ENCODE data around the gene ACSBG1.
A peak's percentile ranks its signal among the peaks of the same experiment; 100 is the strongest.
"Not testable (repeated sequence)": the region's sequence is repeated elsewhere in the genome, so short reads cannot be mapped to it uniquely, and the experiment has no call there.

The ACSBG1 gene

DNA sequence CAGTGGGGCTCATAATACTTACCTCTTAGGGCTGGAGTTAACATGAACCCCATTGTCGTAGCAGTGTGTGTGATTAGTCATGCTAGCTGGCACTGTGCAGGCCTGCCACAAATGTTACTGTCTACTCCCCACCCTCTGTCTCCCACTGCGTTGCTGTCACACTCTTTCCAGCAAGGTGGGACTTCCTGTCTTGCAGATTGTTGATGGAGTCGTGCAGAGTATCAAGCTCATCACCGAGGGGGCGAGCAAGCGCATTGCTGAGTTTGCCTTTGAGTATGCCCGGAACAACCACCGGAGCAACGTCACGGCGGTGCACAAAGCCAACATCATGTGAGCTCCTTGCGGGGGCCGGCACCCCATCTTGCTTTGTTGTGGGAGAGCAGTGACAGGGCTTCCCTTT, 72.3 kb downstream of the ACSBG1 start:
- DNase-seq, result no peak

DNA sequence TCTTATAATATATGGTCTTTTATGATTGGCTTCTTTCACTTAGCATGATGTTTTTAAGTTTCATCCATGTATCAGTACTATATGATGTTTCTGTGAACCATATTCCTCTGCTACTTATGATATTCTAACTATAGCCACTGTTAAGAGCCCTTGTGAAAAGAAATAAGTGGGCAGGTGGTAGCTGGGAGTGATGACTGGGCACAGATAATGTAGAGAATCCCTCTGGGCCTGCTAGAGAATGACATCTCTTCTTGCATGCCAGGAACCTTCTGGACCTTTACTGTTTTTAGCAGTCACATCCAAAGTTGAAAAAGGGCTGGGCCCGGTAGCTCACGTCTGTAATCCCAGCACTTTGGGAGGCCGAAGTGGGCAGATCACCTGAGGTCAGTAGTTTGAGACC, 75.0 kb downstream of the ACSBG1 start:
- no peak for DNase-seq

DNA sequence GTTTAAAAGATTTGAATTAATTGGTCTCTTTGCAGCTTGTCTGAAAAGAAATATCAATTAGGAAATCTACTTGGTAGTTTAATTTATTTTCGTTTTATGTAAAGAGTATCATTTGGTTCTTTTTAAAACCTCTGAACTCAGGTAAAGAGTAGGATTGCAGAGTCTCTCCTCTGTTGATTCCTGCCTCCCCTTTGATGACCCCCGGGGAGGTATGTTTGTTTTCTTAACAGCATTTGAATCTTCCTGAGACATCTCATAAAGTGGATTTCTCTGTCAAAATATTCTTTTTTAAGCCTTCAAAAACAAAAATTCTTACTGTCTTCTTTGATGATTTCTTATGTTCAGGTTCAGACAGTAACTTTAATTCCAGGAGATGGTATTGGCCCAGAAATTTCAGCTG, 77.2 kb downstream of the ACSBG1 start:
- no peak for DNase-seq

DNA sequence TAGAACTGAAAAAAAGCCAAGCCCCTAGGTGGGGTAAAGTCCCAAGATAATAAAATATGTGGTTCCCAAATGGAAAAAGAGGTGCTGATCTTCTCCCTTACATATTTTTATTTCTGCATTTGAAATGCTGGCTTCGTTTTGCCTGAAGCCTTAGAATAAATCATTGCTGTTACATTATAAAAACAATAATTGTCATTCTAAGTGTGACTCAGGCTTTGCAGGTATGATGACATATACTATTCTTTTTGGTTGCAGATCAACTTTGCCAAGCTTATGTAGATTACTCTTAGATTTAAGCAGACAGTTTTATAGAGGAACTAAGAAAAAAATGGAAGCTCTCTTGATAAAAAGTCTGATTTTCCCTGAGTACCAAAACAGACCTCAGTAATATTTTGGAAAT, 77.7 kb downstream of the ACSBG1 start:
- DNase-seq, result no peak

DNA sequence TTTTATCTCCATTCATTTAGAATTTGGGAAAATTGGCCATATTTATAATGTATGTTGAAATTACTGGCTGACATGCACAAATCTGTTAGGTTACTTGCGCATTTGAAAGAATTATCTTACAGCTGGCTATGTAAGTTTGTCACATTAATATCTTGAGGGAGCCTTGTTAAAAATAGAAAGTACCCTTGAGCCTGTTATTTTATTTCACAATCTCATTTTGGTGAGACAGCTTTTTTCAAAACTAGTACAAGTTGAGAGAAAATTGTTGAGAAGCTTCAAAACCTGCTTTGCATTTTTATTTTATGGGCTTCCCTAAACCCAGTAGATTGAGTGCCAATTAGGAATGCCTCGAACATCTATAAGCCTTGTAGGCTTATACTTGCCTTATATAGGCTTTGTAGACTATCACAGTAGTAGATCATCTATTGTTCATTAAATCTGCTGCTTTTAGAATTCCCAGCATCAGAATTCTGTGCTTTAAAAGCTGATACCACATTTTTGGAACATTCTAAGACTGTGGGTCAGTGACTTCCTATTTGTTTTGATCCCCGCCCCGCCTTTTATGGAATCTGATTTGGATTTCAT, 78.9 kb downstream of the ACSBG1 start:
- no peak for DNase-seq

DNA sequence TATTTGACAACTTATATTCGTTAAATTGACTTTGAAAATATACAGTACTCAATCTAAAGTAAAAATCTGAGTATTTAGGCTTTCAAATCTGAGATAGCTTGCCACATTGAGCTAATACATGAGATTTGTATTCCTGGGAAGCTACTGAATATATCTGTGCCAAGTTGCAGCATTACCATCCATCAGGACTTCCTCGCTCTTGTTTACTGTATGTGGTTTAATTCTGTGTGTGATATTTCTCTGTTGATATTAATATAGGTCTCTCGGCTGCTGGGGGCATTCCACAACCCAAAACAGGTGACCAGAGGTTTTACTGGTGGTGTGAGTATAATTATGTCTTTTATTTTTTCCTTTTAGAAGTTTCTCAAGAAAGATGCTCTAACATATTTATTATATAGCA, 79.4 kb downstream of the ACSBG1 start:
- DNase-seq, result no peak

DNA sequence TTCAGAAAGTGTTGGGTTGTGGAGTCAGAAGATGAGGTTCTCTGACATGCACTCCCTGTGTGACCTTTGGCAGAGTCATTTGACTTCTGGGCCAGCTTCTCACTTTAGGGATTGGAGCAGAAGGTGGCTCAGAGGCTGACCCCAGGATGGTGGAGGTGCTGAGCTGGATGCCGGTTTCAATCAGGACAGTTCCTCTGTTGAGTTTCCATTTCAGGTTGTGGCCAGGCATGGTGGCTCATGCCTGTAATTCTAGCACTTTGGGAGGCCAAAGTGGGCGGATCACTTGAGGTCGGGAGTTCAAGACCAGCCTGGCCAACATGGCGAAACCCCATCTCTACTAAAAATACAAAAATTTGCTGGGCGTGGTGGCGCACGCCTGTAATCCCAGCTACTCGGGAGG, 83.3 kb downstream of the ACSBG1 start:
- DNase-seq, result not testable (repeated sequence)

DNA sequence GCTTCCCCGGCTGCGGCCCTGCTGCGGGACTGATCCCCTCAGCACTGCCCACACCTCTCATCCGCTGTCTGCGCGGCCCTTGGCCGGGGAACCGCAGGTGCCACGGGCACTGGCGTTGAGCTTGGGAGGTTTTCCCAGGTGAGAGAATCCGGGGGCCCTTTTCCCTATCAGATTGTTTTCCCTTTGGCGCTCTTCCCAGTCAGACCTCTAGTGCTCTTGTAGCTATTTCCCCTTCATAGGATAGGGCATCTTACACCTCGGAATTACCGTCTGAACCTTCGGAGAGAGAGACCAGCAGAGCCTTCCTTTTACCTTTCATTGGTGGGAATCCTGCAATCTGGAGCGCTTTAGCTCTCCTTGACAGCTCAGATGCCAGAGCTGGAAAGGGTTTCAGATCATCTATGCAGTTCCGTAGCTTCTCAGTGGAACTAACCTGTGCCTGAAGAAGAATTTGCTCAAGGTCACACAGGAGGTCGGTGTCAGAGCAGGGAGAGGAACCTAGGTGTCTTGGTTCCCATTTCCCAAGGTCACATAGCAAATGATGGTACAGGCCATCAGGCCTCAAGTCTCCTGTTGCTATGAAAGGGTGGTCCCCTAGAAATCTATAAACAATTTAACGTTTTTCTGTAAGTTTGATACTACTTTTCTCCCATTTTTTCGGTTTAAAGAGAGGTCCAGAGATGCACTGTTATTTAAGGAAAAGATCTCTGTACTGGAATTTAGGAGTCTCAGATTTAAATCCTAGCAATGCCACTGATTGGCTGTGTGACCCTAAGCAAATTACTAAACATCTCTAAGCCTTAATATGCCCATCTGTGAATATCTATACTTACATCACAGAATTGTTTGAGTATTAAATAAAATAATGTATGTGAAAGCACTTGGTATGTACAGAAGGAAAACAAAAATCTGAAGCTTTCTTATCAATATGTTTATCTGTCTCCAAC, 84.3 kb downstream of the ACSBG1 start:
- peak; percentile 69 for DNase-seq

DNA sequence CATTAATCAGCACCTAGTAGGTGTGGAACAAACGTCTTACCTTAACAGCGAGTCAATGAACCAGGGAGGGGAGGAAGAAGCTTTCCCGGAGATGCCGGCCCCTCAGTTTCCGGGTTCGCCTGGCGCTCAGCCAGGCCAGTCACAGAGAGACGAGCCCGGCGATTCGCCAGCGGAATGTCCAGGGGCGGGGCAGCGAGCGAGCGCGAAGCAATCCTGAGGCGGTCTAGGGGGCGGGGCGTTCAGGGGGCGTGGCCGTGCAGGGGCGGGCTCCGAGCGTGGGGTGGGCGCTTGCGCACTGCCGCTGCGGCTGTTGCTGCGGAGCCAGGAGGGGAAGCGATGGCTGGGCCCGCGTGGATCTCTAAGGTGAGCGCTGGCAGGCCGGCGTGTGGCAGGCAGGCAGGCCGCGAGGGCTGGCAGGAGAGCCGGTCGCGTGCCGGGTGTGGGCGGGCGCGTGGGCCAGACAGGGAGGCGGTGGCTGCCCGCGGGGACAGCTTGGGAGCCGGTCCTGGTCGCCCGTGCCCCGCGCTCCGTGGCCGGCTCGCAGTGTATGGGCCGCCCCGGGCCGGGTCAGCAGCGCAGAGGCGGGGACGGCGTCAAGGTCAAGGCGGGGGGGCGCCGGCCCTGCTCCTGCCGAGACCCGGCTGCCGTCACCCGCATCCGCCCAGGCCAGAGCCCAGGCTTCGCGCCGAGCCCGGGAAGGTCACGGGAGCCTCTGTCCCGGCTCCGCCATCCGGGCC, 85.1 kb downstream of the ACSBG1 start, which contains the start of gene IDH3A:
IDH3A (plus strand) TSS at position 295 of the 737 bp plus-strand sequence; CDS start at position 337, 42 bp downstream.
- peak; percentile 96 for DNase-seq

DNA sequence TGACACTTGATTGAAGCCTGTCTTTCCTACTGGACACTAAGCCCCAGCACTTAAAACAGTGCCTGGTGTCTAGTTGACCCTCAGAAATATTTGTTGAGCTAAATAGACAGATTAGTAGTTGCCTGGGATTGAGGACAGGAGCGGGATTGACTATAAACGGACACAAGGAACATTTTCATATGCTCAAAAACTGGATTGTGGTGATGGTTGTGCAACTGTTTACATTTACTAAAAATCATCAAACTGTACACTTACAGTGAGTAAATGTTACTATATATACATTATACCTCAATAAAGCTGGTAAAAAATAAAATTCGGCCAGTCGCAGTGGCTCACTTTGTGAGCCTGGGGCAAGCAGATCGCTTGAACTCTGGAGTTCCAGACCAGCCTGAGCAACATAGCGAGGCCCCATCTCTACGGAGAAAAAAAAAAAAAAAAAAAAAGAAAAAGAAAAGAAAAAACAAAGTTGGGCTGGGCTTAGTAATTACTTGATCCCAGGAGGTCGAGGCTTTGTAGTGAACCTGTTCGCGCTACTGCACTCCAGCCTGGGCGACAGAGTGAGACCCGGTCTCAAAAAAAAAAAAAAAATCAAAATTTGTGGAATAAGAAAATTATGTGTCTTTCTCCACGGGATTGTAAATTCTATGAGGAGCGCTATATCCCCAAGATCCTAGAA, 85.8 kb downstream of the ACSBG1 start:
- DNase-seq, result no peak

DNA sequence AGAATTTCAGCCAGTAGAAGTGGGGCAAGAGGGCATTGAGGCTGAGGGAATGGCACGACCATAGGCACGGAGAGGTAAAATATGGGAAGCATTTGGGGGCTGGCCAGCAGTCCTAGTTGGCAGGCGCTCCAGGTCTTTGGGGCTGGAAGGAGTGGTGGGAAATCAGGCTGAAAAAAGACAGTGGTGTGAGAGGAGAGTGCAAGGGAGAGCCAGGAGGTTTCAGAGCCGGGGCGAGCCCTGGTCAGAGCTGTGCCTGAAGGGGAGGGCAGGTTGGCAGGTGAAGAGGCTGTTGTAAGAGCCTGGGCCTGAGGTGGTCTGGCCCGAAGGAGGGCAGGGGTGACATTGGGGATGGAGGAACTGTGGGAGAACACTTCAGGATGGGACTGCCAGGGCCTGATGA, 86.8 kb downstream of the ACSBG1 start:
- DNase-seq, result no peak

DNA sequence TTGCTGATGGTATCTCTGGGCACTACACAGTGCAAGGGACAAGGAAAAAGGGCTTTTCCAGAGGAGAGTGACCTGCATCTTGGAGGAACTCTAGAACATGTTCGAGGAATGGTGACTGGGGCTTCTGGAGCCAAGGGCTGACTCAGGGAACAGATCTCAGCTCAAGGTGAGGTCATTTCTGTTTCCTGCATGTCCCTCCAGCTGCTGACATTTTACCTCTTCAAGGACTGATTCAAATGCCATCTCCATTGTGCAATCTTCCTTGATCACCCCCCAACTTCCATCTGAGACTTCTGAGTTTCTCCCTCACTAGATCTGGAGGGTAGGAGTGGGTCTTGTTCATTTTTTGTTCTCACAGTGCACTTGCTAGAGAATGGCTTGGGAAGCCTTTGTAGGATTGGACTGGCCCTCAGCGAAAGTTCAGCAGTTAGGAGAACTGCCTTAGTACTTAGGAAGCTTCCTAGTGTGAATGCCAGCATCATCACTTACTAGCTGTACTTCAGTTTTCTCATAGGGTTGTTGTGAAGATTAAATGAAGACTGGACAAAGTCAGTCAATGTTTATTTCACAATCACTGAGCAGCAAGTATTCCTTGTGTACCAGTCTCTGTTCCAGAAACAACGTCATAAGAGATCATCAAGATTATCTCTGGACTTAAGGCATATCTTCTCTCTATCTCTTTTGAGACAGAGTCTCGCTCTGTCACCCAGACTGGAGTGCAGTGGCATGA, 87.8 kb downstream of the ACSBG1 start:
- no peak for DNase-seq

DNA sequence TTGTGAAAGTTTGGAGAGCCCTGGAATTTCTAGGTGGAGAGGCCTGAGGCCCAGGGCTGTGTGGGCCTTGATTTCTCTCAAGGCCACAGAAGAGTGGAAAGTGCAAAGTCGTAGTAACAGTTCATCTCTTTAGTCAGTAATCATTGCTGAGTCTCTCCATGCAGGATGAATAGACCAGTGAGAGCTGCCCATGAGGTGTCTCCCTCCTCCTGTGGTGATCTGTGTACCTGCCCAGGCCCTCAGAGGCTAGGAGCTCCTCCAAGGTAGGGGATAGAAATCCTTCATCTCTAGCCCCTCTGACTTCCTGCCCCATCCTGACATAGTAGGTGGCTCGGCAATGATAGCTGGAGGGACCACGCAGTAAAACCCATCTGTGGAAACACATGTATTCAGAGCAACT, 92.0 kb downstream of the ACSBG1 start:
- DNase-seq, result no peak

DNA sequence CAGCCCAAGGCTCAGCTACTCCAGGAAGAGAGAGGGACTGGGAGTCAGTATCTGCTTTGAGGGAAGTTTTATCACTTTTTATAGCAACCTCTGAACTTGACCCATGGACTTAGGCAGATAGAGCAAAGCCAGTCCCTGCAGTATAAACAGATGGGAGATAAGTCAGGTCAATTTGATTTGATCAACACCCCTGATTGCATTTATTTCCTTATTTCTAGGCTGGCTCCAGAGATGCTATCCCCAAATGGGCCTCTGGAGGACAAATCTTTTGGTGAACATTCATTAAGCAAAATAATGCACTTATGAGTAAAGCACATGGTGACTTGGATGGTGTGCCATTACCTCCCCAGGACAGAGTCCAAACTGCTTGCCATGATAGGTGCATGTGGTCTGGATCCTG, 94.1 kb downstream of the ACSBG1 start:
- DNase-seq, result no peak

DNA sequence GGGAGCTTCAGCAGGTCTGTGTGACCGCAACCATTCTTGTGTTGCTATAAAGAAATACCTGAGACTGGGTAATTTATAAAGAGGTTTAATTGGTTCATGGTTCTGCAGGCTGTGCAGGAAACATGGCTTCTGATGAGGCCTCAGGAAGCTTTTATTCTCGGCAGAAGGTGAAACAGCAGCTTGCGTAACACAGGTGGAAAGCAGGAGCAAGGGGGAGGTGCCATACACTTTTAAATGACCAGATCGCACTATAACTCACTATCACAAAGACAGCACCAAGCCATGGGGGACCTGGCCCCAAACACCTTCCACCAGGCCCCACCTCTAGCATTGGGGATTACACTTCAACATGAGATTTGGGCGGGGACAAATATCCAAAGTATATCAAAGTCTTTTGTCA, 94.8 kb downstream of the ACSBG1 start:
- DNase-seq, result no peak

DNA sequence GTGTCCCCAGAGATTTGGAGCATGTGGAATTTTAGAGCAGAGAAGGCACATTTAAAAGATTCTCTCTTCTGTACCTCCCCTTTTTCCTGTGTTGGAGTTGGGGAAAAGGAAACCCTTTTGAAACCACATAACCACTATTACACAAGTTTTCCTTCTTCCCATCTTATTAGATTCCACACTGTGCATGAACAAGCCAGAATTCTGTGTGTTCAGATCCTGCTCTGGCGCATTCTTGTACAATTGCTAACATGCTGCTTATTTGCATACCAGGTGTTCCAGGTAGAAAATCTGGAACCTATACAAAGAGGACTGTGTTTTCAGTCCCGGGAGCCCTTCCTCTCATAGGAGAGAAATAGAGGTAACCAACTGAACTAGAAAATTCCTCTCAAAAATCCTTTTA, 100.6 kb downstream of the ACSBG1 start:
- DNase-seq, result no peak

DNA sequence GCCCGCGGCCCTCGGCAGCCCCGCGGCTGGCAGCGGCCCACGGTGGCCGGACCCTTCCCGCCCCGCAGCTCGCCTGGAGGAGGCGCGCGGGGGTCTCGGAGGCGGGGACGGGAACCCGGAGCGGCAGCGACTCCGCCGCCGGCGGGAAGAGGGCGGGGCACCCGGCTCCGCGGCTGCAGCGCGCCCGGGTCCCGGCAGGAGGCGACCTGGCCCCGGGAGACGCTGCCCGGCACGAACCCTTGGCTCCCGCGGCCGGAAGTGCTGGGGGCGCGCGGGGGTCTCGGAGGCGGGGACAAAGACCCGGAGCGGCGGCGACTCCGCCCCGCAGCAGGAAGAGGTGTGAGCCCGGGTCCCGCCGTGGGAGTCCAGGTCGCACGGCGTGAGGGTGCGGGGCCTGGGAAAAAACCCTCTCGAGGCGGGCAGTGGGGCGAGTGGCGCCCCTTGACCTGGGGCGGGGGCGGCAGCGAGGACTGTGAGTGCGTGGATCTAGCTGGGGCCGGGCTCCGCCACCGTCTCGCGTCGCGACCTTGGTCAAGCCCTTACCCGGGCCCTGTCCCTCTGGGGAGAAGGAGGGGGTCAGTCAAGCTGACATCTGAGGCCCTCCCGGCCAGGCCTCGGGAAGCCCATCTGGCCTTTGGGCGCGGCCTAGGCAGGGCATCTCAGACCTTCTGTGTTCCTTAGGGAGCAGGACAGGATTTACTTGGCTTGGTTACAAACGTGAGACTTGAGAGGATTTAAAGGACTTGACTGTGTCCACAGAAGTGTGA, 102.9 kb downstream of the ACSBG1 start, which contains the start of gene CIB2:
CIB2 (minus strand) TSS at position 151 of the 767 bp plus-strand sequence. CDS start 230 bp downstream, outside the sequence.
- DNase-seq, result peak; percentile 67

DNA sequence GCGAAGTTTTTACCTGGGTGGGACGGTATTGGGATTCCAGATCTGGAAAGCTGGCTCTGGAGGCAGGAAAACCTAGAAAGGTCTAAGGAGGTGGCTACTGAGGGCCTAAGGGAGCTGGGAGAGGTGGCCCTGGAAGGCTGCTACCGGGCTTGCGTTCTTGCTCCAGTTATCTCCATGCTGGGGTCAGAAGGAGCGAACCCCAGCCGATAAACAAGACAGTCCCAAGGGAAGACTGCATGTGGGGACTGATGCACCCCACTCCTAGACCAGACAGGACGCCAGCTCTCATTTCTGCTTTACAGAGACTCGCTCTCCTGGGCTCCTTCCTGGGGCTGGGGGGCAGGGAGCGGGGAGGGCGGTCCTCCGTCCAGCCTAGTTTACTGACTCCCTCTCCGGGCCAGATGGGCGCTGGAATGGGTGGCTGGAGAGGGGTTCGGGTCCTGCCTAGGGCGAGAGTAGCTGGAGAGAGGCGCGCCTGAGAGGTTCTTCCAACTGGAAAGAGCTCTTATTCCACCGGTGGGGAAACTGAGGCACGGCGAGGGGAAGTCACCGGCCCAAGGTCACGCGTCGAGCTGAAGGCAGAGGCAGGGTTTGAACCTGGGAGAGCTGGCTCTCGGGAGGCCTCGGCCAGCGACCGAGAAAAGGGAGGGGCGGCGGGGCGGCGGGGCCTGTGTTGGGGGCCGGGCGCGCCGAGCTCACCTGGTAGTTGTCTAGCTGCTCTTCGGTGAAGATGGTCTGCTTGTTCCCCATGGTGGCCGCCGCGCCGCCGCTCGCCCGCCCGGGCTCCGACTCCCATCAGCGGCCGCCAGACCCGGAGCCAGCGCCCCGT, 103.7 kb downstream of the ACSBG1 start:
- DNase-seq, result no peak

DNA sequence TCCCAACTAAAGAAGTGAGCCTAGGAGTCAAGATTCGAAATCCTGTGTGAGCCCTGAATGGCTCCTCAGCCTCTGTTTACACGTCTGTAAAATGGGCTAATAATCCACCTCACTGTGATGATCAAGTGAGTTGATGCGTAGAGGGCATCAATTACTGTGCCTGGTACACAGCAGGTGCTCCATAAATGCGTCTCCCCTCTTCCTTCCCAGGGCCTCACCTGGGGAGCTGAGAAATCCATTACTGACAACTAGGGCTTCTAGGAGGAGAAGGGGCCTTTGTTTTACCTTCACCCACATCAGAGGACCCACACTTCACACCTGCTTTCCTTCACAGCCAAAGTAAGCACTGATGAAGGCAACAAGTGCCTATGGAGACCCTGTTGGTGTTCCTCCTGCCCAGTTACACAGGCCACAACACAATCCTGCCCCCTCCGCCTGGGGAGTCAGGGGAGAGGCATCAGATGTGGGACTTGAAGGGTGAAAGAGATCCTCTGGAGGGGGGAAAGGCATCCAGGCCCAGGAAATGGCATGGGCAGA, 104.5 kb downstream of the ACSBG1 start:
- DNase-seq, result no peak

DNA sequence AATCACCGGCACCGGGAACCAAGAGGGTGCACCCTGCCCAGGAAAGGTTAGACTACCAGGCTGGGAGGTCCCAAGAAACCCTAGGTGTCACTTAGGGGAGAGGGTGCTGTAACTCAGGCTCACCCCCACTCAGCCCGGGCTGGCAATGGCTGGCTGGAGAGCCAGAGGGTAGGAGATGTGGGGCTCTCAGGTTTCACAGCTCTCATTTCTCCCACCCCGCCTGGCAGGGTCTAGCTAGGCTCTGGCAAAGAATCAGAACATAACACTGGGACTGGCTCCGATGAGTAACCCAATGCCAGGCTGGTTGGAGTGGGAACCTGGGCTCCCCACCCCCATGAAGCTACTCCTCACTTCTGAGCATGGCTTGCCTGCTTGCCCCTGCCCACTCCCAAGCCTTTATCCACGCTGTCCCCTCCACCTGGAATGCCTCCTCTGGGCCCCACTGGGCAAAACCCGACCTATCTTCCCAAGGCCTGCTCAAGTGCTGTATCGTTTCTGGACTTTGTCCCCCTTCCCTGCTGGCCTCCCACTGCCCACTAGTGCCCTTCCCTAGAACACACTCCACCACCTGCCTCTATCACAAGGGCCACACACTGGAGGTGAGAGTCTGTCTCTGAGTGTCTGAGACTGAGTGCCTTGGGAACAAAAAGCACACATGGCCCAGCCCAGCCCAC, 105.2 kb downstream of the ACSBG1 start:
- peak; percentile 82 for DNase-seq

All from NCI-H2171 treated with DMSO at 0.1 percent for 48 hours (cell line).